MG63 (cell line): ENCODE data around the gene IGIP. TPM values are rescaled to one million over a fixed set of nuclear protein-coding genes. Genes with fewer than 3 reads are reported as not detected.

Source experiments
- DNase-seq: peaks from one replicate; pipeline ENCODE4 v3.0.0-alpha.2; 2020
- H3K27me3 ChIP-seq: fragments of 250-450 bp; sonication (Bioruptor Pico); 2 replicates; pipeline ENCODE4 v1.5.1; 2020; ENCODE audit warnings: mild to moderate bottlenecking, moderate library complexity
- H3K36me3 ChIP-seq: fragments of 250-450 bp; sonication (Bioruptor Pico); 2 replicates; pipeline ENCODE4 v1.5.1; 2020; ENCODE audit warnings: mild to moderate bottlenecking, moderate library complexity
- H3K4me3 ChIP-seq: fragments of 250-450 bp; sonication (Bioruptor Pico); 2 replicates; pipeline ENCODE4 v1.5.1; 2020; ENCODE audit warnings: mild to moderate bottlenecking, moderate library complexity
- H3K9me3 ChIP-seq: fragments of 250-450 bp; sonication (Bioruptor Pico); 2 replicates; pipeline ENCODE4 v1.5.1; 2020; ENCODE audit warnings: mild to moderate bottlenecking, moderate library complexity
- total RNA-seq: library from RNA; depleted of rRNA; stranded (reverse); fragments of >200 nt; shearing (Covaris generic); gene quantifications from 2 replicates; pipeline ENCODE4 v1.2.3, GENCODE V29; 2014; ENCODE audit warnings: low replicate concordance

The IGIP gene
- total RNA-seq, 1 experiment from 2014 or later, result 1.4 TPM

DNA sequence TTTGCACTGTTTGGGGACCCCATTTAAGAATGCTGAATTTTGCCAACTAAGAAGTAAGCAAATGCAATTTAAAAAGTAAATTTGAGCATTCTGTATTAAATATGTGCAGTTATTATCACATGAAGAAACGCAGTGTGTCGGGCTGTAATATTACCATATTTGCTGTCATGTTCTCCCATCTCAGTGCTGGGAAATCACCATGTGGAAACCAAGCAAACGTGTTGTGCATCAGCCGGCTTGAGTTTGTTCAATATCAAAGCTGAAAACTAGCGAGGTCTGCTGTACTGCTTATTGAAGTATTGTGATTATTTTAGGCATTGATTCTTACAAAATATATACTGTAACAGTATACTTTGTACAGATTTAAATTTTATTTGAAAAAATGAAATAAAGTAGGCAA, 2.6 kb downstream of the IGIP start:
- H3K4me3 ChIP-seq, result no peak overlapping the region
- no peaks in the 10 kb centered on the region for H3K36me3 ChIP-seq
- no peaks in the 10 kb centered on the region for H3K9me3 ChIP-seq
- no peaks in the 10 kb centered on the region for H3K27me3 ChIP-seq
- DNase-seq, result no peak

DNA sequence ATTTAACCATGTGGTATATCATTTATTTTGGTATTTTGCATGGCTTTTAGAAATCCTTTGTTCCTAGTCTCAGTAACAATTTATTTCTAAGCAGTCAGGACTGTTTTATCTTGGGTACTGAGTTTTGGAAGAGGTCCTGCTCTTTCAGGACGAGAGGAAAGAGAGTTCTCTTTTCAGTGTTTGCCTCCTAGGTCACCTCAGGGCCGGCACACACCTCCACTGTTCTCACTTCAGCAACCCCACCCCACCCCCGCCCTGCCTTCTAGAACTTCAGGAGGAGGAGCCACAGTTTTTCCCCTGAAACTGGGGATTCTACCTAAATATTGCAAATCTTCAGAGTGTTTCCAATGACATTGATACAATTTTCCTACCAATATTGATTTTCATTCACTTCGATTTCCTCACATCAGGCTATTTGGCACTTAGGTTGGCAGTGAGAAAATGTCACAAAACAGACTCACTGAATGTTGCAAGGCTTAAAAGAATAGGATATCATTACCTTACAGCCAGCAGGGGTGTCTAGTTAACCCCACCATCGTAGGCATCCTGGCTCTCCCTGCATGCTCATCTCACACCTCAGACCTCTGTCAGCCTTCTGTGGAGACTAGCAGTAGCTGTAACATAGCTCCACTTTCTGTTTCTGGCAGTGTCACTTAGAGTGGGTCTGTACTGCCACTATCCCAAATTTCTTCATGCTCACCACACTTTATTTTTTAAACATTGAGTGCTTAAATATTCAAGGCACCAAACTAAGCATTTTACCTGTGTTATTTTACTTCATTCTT, 5.4 kb downstream of the IGIP start:
- no peak overlapping the region for H3K4me3 ChIP-seq
- H3K9me3 ChIP-seq, result no peaks in the 10 kb centered on the region
- H3K27me3 ChIP-seq, result no peaks in the 10 kb centered on the region
- no peaks in the 10 kb centered on the region for H3K36me3 ChIP-seq
- DNase-seq, result no peak

DNA sequence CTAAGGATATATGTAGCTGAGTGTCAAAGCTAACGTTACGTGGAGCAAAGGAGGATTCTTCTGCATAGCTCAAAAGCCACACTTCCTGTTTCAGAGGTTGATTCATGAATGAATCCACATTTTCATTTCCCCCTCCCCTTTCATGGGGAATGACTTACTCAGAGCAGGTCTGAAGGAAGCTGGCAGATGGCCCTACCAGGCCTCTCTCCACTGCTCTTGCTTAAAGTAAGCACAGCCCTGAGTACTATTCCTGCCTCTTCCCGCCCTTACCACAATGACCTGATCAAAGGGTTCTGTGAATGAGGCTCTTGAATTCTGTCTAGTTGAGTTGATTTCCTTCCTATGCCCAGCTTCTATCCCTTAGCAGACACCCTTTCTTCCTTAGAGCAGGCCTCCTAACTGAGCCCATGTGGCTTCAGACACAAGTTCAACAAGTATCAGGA, 6.3 kb downstream of the IGIP start:
- H3K36me3 ChIP-seq, result no peaks in the 10 kb centered on the region
- H3K4me3 ChIP-seq, result no peak overlapping the region
- DNase-seq, result peak; percentile 95
- no peaks in the 10 kb centered on the region for H3K27me3 ChIP-seq
- H3K9me3 ChIP-seq, result no peaks in the 10 kb centered on the region

DNA sequence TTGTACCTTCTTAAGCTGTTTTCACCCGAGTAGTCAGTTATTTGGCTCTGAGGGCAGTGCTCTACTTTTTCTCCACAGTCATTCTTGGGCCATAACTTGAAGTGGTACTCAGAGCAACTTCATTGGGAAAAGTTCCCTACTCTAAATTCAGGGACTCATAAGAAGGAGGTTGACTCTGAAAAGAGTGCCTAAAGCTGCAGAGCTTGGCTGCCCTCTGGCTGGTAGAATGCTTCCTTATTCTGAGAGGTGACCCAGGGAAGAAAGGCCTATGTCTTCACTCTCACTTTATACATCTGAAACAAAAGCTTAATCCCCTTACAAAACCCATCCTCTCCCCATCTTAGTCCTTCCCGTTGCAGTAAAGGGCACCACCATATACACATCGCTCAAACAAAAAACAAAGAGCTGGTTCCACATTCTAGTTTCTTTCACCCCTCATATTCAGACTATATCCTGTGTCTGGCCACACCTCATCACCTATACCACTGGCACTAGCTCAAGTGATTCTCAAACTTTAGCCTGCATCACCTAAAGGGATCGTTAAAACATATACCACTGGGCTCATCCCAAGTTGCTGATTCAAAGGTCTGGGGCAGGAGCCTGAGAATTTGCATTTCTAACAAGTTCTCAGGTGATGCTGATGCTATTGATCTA, 7.9 kb downstream of the IGIP start:
- Histone ChIP-seq H3K4me3 (no peak overlapping the region), H3K9me3 (no peaks in the 10 kb centered on the region), H3K36me3 (no peaks in the 10 kb centered on the region), H3K27me3 (no peaks in the 10 kb centered on the region)
- no peak for DNase-seq

DNA sequence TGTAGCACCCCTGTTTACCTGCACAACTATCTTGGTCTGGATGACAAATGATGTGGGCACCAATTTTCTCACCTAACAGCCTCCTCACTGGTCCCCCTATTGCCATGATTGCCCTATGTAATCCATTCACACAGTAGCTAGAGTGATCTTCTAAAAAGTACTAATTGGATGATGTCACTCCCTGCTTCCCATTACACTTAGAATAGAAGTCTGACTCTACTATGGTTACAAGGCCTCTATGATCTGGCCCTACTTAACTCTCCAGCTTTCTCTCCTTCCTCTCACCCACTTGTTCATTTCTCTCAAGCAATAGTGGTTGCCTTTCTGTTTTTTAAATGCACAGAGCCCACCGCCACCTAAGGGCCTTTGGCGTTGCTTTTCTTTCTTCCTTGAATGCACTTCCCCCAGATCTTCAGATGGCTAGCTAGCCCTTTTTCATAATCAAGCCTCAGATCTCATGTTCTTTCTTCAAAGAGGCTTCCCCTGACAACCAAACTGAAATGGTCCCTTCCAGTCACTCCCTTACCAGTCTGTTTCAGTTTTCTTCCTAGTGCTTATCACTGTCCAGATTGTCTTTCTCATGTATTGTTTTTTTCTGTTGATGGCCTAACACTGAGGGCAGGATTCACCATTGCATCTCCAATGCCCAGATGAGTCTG, 8.7 kb downstream of the IGIP start:
- no peak for DNase-seq
- H3K27me3 ChIP-seq, result no peaks in the 10 kb centered on the region
- H3K36me3 ChIP-seq, result no peaks in the 10 kb centered on the region
- no peak overlapping the region for H3K4me3 ChIP-seq
- H3K9me3 ChIP-seq, result no peaks in the 10 kb centered on the region

DNA sequence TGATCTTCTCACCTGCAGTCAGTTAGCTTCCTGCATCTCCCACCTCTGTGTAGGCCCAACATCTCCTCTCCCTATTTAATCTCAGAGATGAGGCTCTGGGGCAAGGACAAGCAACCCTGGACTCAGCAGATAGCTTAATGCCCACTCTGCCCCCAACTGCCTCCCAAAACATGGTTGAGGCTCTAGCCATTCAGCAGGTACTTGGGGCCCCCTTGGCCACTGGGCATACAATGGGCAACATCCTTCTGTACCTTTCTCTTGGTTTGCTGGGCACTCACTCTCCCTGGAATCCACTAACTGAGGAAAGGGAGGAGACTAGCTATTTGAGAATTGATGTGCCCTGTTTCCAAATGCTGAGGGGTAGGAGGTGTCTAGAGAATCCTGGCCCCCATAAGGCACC, 9.4 kb downstream of the IGIP start:
- no peaks in the 10 kb centered on the region for H3K36me3 ChIP-seq
- H3K9me3 ChIP-seq, result no peaks in the 10 kb centered on the region
- no peak for DNase-seq
- no peak overlapping the region for H3K4me3 ChIP-seq
- no peaks in the 10 kb centered on the region for H3K27me3 ChIP-seq

DNA sequence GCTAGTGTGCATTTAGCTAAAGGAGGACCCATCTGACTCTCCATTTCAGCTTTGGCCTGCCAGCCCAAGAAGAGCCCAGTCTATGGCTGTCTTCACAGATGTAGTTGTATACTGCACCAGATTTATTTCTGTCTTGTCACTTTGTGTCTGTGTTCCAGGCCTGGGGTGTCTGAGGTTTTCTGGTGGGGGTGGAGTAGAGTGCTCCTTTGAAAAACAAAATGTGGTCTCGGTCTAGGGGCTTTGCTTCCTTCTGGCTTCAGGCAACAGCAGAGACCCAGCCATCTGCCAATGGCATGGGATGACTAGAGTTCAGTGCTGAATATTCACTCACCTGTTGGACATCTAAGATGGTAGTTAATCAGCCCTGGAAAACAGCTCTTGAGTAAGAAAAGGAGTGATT, 10.9 kb downstream of the IGIP start:
- Histone ChIP-seq H3K36me3 (no peaks in the 10 kb centered on the region), H3K27me3 (no peaks in the 10 kb centered on the region), H3K4me3 (no peak overlapping the region), H3K9me3 (no peaks in the 10 kb centered on the region)
- DNase-seq, result no peak

DNA sequence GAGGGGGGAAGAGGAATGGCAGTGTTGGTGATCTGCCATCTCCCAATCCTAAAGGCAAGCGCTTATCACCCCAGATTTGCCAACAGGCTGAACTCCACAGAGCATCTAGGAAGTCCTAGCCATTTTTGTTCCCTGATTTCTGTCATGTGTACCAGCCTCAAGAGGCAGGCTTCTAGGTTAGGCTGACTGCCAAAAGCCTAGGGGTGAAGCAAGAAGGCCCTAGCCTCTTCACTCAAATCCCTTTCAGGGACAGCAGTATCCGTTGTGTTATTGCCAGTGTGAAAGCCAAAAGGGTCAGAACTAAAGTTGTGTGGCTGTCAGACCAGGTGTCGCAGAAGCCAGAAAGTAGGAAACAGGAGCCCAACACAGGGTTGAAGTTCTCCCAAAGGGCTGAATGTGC, 14.7 kb downstream of the IGIP start:
- no peak for DNase-seq
- Histone ChIP-seq H3K36me3 (no peaks in the 10 kb centered on the region), H3K27me3 (no peaks in the 10 kb centered on the region), H3K9me3 (no peaks in the 10 kb centered on the region), H3K4me3 (no peak overlapping the region)

DNA sequence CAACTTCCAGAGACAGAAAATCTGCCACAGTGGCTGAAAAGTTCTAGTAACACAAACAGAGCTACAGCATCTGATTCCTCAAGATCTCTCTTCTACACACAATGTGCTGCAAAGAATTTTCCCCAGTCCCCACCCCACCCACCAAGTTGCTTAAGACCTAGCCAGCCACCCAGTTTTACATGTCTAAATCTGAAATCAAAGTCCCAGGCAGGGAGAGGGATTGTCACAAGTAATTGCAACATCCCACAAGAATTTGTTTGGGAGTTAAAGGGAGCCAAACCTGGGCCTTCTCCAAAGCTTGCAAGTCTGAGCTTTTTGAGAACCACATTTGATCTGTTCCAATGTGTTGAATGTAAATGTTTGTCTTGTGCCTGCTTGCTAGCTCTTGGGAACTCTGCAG, 15.5 kb downstream of the IGIP start:
- H3K27me3 ChIP-seq, result no peaks in the 10 kb centered on the region
- H3K9me3 ChIP-seq, result no peaks in the 10 kb centered on the region
- H3K4me3 ChIP-seq, result no peak overlapping the region
- DNase-seq, result no peak
- no peaks in the 10 kb centered on the region for H3K36me3 ChIP-seq

DNA sequence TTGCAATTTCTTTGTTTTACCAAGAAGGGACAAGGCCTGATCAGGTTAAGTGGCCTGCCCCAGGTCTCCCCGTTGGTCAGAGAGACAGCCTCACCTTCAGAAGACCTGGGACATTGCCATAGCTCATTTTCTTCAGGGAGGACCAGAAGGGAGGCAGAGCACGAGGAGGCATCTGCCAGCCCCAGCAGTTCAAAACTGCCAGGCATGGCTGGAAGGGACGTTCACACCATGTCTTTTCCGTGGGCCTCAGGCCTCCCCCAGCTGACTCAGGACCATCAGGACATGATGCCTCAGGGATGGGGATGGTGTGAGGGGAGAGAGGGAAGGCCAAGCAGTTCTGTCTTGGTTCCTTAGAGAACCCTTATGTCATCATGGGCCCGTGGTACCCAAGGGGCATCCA, 16.5 kb downstream of the IGIP start:
- H3K36me3 ChIP-seq, result no peaks in the 10 kb centered on the region
- H3K4me3 ChIP-seq, result no peak overlapping the region
- no peak for DNase-seq
- H3K9me3 ChIP-seq, result no peaks in the 10 kb centered on the region
- H3K27me3 ChIP-seq, result no peaks in the 10 kb centered on the region

DNA sequence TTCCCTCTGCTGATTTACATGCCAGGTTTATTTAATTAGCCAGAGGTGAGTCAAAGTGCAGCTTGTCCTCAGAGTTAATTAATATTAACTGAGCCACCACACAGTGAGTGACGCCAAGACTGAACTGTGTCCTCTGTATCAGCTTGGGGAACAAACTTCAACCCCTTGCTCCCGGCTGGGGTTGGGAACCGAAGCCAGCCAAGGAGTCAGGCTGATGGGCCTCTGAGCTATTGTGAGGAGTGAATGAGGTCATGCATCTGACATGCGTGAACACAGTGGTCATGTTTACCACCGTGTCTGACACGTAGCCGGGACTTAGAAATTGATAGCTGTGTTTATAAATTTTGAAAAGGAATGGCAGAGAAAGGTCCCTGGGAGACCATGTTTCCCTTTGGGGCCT, 17.1 kb downstream of the IGIP start:
- DNase-seq, result no peak
- Histone ChIP-seq H3K9me3 (no peaks in the 10 kb centered on the region), H3K36me3 (no peaks in the 10 kb centered on the region), H3K27me3 (no peaks in the 10 kb centered on the region), H3K4me3 (no peak overlapping the region)

DNA sequence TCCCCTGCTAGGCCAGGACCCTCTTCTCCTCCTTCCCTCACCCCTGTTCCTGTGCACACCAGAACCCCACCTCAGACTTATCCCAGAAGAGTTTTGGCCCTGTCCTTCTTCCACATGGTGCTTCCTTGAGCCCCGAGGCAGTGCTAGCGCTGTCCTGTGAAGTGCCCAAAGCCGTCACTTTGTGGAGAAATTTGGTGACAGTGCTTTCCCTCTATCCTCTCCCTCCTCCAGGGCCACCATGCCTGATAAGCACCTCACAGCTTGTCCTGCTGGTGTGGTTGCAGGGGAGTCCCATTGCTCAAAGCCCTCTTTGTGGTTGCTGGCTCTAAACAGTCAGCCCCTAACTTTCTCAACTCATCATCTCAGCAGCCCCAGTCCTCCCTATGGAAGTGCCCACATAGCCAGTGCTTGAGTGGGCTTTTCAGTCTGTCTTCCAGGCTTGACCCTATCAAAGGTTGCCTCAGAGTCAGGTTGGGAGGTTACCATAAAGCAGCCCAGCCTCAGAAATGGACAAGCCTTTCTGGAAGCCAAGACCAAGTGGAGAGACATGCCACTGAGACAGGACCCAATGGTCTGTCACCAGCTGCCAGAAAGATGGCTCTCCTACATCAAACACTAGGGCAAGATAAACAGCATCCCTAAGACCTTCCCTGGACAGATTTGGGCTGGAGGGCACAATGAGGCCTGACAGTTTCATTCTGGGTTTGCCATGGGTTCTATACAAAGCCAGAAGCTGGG, 18.0 kb downstream of the IGIP start:
- Histone ChIP-seq H3K27me3 (no peaks in the 10 kb centered on the region), H3K4me3 (no peak overlapping the region), H3K36me3 (no peaks in the 10 kb centered on the region), H3K9me3 (no peaks in the 10 kb centered on the region)
- DNase-seq, result no peak

DNA sequence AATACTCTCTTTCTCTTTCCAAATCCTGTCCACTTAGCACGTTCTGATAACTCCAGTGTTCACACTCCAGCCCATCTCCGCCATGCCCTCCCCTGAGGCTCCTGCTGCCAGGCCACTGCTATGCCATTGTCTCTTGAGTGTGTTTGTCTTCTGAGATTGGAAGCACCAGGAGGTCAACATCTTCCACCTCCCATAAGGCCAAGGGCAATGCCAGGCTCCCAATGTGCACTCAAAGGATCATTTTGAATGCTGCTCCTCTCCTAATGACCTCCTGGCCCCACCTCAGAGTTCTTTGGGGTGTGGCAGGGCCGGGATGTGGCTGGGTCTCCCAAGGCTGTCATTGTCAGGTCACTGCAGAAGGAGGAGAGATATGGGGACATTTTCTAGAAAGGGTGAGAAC, 19.5 kb downstream of the IGIP start:
- Histone ChIP-seq H3K36me3 (no peaks in the 10 kb centered on the region), H3K4me3 (no peak overlapping the region), H3K9me3 (no peaks in the 10 kb centered on the region), H3K27me3 (no peaks in the 10 kb centered on the region)
- DNase-seq, result no peak

DNA sequence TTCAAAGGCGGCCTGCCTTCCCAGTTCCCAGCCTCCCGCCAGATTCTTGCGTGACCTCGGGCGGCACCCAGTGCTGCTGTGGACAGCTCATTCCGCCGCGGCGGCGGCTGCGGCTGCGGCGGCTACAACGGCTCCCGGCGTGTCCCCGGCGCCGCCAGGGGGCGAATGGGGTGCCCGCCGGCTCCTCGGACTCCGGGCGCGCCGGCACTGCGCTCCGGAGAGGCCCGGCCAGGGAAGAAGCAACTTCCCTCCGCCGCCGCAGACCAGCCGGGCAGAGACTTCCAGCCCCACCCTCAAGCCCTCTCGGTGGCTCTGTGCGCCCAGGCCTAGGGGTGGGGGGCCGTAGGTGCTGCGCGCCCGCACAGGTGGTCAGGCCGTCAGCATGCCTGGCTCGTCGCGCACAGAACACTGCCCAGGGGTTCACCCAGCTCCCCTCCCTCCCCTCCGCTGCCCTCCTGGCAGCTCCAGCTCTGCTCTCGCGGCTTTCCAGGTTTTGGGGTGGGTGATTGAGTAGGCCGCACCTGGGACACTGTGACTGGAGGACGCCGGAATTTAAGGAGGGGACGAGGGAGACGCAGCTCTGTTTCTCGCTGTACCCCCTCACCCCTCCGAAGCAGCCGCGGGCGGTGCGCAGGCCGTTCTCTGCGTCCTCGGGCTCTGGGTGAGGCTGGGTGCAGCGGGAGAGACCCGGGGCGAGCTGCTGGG, 20.2 kb downstream of the IGIP start:
- H3K36me3 ChIP-seq, result no peaks in the 10 kb centered on the region
- H3K27me3 ChIP-seq, result no peaks in the 10 kb centered on the region
- H3K9me3 ChIP-seq, result no peaks in the 10 kb centered on the region
- no peak overlapping the region for H3K4me3 ChIP-seq
- no peak for DNase-seq

DNA sequence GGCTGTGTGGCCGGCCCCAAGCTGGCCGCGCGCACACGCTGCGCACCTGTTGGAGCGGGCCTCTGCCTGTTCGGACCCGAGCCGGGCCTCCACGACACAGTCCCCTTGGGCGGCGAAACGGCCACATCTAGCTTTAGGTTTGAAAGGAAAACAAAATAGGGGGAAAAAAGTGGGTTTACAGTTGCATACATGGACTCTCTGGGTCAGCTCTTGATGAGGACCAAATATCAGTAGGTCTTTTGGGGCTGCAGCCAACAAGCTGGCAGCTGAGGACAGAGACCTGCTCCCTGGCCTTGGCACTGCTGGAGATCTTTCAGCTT, 20.7 kb downstream of the IGIP start:
- H3K27me3 ChIP-seq, result no peaks in the 10 kb centered on the region
- no peaks in the 10 kb centered on the region for H3K36me3 ChIP-seq
- H3K9me3 ChIP-seq, result no peaks in the 10 kb centered on the region
- H3K4me3 ChIP-seq, result no peak overlapping the region
- DNase-seq, result no peak

DNA sequence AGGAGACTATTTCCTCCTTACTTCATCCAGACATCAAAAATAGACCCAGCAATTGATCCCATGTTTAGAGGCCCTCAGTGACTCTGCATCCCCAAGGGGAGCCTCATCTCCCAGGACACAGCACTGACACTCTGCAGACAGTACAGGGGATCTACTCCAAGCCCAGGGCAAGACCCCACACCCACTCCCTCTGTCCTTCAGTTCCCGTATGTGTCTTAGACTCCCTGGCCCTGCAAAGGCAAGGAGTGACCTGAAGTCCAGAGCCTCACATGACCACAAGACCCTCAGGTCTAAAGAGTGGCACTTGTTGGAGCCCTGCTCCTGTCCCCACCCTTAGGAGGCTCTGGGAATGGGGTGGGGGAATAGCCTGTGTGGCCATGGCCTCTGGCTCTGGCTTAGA, 21.7 kb downstream of the IGIP start:
- H3K36me3 ChIP-seq, result no peaks in the 10 kb centered on the region
- no peak overlapping the region for H3K4me3 ChIP-seq
- H3K9me3 ChIP-seq, result no peaks in the 10 kb centered on the region
- H3K27me3 ChIP-seq, result no peaks in the 10 kb centered on the region
- no peak for DNase-seq

DNA sequence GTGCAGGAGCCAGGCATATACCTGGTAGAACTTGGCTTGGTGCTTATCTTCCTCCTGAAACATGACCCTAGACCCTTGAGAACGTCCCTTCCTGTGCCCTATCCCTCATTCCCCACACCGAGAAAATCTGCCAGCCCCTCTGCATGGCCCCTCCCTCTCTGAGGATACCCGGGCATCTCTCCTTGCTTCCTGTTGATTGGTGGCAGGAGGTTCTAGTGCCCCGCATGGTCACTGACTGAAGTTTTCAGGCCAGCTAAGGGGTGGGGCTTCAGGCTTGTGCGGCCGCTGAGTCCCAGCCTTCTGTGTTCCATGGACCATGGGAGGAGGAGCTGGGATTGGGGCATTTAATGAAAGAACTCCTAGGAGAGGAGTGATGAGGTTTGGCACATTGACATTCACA, 22.8 kb downstream of the IGIP start:
- DNase-seq, result peak; percentile 20

More for the DNA sequence above, 22.8 kb downstream of the IGIP start:
- Histone ChIP-seq H3K9me3 (no peaks in the 10 kb centered on the region), H3K36me3 (no peaks in the 10 kb centered on the region), H3K27me3 (no peaks in the 10 kb centered on the region), H3K4me3 (no peak overlapping the region)
